GM19328 (cell line): ENCODE results near the gene DAAM1.

ENCODE experiments used
- ATAC-seq: cut with Tn5 transposase; IDR thresholded peaks from one replicate; pipeline ENCODE4 v1.9.1; 2021; ENCODE audit warnings: mild to moderate bottlenecking, moderate library complexity; ENCODE audit not compliant: unreplicated experiment

Gene DAAM1

DNA sequence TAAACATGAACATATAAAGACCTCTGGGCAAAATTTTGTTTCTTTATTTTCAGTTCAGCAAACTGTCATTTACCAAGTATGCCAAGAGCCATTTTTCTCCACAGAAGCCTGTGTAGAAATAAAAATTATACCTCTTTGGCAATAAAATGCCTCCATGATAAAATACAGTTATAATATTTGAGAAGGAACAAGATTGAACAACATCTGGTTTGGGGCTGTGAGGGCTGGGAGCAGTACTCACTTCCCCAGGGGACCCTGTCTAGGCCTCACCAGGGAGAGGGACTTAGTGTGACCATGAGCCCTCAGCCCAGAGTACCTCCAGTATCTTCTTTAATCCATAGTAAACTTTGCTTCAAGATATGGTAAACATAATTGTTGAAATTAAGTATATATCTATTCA is 65.1 kb downstream of the DAAM1 start:
- ATAC-seq: no peak

DNA sequence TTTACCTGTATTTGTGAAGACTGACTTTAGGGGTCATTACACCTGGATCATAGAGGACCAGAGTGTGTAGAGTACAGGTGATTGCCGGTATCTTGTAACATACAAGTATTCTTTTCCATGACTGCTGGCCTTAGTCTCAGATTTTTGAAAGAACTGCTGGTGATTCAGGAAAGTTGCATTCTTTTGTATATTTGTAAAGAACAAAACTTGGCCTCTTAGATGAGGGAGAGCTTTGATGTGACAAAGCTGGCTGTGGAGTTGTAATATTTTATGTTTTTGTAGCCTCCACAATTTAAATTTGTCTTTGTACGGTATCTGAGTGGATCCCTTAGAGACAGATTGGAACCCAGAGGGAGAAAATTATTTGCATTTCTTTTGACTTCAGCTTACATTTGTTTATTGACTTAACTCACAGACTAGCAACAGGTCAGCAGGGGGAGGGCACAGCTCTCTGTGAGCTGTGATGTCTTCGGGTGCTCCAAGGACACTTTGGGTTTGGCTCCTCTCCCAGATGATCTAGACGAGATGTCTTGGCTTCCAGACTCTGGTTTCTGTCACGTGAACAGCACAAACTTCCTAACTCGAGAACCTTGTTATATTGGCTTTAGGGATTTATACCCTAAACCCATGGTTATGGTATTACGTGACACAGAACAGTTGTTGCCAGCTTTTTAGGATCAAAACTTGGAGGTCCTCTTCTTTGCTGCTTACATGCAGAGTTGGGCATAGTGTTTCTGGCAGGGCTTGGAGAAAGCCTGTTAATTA is 65.9 kb downstream of the DAAM1 start:
- ATAC-seq: no peak

DNA sequence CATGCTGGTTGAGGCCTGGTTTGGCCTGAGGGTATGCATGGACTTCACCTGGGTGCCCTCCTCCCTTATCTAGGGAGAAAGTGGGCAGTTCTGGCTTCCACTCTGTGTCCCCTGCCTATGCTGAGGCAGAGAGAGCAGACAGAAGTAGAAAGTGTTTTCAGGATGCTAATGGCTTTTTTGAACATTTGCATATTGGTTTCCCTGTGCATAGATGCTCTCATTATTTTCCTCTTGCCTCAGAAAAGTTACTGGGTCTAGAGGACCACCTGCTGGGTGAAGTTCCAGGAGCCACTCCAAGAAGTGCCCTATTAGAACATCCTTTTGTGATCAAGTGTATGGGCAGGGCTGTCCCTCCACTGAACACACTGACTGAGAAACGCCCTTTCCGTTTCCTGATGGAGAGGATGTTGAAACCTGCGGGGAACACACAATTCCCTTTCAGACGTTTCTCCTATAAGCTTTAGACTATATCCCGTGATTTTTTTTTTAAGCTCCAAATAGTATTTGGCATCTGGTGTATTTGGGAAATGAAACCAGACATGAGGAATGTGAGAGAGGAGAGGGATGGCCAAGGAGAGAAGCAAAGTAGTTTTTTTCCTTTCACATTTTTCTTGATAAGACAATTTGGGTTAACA is 66.6 kb downstream of the DAAM1 start:
- ATAC-seq: no peak

DNA sequence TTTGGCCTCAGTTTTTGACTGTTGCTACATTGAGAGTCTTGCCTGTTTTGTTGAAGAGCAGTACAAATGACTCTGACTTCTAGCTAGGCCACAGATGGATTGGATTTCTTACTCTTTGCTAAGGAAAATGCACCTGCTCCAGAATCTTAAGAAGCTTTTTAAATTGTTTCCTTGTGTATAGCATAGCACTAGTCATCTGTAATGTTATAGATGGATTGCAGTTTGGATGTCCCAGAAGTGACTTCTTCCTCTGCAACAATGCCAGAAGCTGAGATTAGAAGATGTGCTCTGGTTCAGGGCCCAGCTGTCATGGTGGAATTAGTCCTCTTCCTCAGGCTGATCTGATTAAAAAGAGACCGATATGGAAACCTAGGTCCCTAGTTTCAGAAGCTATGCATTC is 67.9 kb downstream of the DAAM1 start:
- no peak for ATAC-seq

DNA sequence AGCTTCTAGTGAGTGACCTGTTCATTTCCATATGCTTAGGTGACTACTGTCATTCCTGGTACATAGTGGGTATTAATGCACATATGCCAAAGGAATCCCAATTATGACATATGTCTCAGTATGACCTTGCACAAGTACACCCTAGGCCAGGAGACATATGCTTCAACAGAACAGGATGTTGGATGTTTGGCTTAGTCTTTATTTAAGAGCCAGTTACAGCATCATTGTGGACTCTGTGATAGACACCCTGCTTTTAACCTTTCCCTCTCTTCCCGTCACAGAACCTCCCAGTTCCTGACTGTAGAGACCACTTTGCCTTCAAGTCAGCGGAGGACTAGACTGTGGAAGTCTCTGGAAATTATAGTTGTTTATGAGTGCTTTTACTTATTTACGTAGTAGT is 72.9 kb downstream of the DAAM1 start:
- ATAC-seq: no peak

DNA sequence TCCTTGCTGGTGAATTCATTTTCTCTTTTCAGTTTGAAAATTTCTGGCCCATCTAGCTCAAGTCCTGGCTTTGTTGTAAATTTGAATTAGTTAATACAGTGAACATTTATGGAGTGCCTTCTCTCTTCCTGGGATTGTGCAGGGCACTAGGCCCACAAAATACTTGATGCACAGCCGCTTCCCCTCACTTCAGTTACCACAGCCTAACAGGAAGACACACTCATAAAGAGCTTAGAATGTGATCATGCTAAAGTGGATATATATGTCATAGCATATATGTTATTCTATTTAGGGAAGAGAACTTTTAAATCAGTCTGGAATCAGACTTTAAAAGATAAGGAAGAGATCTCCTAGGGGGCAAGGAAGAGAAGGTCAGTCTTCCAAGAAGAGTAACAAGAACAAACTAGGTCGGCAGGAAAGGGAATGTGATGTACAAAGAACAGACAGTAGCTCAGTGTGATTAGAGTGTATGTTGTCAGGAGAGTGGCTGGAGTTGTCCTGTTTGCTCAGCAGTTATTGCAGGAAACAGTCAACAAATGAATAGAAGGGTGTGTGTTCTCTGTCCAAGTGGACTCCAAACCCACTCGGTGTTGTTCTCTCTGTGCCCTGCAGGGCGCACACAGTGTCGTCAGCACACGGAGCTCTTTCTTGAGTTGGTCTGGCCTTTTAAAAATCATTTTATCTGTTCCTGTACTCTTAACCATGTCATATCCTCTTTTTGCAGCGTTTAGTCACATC is 74.4 kb downstream of the DAAM1 start:
- ATAC-seq: no peak

DNA sequence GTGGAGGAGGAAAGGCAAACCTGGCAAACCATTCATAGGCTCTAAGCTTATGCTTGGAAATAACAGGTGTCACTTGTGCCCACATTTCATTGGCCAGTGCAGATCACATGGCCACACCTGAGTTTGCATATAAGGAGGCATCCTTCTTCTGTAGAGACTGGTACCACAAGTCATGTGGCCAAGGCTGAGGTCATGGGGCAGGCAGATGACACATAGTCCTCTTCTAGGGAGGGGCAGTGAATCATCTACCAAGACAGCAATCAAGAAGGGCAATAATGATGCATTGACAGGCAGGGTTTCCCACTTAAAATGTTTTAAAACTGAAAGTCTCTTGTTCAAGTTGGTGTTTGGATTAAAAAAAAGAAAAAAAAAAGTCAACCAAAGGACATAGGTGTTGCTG is 77.3 kb downstream of the DAAM1 start:
- ATAC-seq: no peak

DNA sequence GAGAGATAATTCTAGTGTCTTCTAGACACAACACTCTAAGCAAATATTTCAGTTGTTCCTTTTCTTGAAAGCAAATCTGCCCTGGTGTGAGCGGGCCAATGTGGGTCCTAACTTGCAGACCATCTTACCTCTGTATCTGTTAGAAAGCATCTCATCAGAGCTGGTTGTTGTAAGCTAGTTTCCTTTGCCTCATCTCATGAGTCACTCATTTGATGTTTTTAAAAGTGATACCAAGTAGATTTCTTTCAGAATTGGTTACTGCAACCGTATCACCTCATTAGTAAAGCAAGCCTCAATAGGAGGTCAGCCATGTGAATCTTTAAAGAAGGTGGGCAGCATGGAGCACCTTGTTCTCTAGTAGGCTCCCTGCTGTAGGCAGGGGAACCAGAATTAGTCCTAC is 78.6 kb downstream of the DAAM1 start:
- ATAC-seq: no peak

DNA sequence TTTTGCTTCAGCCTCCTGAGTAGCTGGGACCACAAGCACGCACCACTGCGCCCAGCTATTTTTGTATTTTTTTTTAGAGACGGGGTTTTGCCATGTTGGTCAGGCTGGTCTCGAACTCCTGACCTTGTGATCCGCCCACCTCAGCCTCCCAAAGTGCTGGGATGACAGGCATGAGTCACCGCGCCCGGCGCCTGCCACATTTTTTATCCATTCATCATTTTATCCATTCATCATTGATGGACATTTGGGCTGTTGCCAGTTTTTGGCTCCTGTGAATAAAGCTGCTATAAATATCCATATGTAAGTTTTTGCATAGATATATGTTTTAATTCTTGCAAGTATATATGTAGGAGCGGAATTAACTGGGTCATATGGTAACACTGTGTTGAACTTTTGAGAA is 79.5 kb downstream of the DAAM1 start:
- no peak for ATAC-seq

DNA sequence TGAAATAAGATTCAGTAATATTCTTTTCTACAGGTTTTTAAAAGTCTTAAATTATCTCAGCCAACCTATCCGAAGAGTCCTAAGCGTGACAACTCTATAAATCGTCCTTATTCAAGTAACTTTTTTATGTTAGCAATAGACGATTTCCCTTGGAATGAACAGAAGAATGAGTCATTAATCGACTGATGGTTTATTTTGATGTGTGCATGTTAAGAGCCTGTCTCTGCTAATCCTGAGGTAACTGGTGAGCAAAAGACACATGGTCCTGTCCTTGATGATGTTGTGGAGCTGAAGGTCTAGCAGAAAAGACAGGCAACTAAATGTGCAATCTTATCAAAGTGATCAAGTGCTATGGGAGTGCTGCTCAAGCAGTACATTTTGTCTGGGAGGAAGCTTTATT is 80.4 kb downstream of the DAAM1 start:
- no peak for ATAC-seq

DNA sequence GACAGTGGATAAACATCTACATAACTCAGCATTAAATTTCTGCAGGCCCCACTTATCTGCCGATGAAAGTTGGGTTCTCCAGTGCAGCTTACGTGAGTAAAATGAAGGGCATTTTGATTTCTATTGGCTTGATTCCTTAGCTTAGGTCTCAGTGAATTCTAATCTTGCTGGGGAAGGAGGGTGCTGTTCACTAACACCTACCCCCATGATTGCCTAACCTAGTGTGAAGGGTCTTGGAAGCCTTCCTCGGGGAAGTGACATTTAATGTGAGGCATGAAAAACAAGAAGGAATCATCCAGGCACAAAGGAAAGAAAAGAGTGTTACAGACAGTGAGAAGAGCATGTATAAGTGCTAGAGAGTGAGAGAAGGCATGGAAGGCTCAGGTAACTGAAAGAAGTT is 81.0 kb downstream of the DAAM1 start:
- ATAC-seq: no peak

DNA sequence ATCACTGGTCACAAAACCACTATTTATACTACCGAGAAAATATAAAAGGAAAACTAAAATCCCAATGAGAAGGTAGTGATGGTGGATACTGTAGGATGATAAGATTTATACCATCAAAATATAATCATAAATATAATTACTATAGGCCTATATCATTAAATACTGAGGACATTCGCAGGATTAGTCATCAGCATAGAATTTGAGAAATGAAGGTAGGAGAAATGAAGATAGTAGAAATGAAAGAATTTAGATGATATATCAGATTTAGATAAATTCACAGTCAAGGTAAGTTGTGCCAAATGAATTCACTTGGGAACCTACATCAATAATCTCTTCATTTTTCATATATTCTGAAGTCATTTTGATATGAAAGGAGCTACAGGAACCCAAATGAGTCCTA is 82.8 kb downstream of the DAAM1 start:
- ATAC-seq: no peak

DNA sequence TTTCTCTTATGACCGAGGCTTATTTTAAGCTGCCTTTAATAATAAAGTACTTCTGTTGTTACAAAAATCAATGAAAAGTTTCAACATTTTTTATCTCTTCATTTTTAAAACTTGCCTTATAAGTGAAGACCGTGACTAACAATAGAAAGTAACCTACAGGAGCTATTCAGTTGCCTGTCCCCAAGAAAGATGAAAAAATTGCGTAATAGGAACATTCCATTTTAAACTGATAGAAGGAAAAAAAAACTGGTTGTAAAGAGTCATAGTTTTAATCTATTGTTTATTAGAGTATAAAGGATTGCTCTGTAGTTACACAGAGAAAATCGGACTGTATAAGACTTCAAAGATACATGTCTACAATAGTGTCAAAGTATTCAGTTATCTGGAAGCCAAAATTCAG is 83.3 kb downstream of the DAAM1 start:
- ATAC-seq: no peak

DNA sequence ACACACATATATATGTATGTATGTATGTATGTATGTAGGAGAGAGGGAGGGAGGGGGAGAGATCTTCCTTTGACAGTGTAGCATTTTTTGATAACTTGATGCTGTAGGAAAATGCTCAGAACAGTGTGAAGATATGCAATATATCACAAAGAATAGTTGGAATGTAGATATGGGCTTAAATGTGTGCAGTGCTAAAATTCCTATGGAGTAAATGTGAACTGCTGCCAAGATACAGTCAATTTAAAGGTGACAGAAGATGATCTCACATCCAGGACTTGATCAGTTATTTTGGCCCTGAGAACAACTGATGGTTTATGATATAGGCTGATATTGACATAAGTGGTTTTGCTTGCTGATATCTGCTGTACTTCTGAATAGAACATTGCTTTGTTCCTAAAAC is 84.2 kb downstream of the DAAM1 start:
- no peak for ATAC-seq

DNA sequence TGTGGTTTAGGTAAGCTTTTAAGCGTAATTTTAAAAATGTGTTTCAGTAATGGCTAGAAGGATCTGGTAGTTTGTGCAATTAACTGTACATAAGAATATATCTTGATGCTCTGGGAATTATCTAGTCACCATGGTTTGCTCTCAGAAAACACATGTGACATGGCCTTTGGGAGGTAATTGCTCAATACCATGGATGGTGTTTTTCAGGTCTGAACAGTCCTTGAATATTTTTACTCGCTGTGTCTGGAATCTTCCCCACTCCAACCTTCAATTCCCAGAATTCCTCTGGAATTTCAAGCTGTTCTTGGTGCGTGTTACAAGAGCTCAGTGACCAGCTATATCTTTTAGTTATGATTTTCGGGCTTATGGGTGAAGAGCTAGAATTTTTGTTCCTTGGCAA is 85.3 kb downstream of the DAAM1 start:
- ATAC-seq: no peak

DNA sequence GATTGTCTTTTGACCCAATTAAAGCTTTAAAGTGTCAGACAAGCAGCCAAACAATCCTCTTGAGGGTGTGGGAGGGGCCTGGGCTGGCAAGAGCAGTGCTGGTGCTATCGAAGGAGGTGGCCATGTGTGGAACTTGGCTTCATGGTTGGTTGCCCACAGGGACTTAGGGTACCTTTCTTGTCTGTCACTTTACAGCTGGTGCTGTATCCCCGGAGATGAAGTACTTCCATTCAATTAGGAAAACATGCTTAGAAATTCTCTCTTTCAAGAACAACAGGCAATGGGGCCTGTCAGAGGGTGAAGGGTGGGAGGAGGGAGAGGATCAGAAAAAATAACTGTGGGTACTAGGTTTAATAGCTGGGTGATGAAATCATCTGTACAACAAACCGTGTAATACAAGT is 86.5 kb downstream of the DAAM1 start:
- ATAC-seq: peak; percentile 46

DNA sequence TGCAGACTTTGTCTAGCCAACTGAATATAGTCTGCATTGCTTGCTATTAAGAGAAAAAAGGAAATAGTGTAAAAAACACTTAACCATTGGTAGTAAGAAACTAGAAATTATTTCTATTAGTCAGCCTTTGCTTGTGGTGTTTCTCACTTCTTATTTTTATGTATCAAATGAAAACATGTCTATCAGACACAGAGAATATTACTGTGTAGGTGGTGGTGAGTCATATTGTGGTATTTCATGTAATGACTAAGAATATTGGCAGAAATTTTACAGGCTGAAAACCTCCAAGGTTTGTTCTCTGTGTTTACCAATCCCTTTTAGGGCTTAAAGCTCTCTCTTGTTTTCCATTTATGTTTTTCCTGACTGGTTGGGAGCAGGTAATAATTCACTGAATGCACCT is 87.2 kb downstream of the DAAM1 start:
- peak; percentile 81 for ATAC-seq

DNA sequence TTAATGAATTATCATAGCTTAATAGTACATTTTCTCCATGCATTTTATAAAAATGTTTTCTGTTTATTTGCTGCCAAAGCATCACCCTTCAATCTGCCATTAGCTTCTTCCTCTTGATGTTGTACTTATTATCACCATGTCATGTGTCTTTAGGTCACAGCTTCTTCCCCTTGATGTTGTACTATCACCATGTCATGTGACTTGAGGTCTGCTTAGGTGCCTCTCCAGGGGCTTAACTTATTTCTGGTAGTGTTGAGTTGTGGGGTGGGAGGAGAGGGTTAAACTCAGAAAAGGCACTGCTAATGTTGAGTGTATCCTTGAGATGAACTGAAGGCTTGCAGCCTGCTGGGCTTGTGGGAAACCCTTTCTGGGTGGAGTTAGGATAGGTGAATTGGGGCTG is 87.8 kb downstream of the DAAM1 start:
- no peak for ATAC-seq

DNA sequence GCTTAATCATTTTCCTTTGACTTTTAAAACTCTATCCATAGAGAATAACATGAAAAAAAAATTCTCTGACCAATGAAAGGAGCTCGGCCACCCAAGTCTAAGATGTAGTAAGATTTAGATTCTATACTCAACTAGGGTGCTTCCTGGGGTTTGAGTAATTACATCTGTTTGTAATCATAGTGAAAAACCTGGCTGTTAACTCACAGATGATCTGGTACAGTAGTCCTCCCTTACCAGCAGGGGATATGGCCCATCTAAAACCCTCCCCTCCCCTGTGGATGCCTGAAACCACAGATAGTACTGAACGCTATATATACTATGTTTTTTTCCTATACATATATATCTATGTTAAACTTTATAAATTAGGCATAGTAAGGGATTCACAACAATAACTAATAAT is 89.2 kb downstream of the DAAM1 start:
- ATAC-seq: no peak

DNA sequence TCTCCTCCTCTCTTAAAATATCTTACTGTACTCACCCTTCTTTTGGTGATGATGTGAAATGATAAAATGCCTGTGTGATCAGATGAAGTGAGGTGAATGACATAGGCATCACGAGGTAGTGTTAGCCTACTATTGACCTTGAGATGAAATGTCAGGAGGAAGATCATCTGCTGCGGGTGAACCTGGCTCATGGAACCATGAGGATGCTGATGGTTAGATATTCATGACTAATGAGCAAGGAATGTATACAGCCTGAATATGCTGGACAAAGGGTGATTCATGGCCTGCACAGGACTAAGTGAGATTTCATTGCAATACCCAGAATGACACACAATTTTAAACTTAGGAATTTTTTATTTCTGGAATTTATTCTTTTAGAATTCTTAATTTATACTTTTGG is 89.6 kb downstream of the DAAM1 start:
- no peak for ATAC-seq

DNA sequence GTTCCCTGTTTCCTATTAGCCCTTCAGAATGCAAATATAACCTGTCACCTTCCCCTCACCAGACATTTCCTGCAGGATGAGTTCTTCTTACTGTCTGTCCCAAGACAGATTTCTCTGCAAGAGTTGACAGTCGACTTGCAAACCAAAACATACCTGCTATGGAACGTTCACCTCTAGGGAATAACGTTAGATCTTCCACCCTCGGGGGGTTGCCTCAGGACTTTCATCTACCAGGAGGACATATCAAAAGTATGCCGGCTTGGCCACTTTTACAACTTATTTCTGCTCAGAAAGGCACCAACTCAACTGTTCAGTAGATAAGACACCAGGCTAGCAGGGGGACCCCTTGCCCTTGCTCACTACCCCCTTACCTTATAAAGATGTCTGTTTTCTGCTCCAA is 92.5 kb downstream of the DAAM1 start:
- no peak for ATAC-seq
